Activated naive CD4-positive, alpha-beta T cell treated with anti-CD3 and anti-CD28 coated beads, Interleukin-2, amount 10 ng/mL, durations not matched to agents 5 hours and 36 hours (primary cell): Measurements from ENCODE around the gene LANCL1. TPM values are rescaled to one million over a fixed set of nuclear protein-coding genes. Genes with fewer than 3 reads are reported as not detected.

Experiments used
- total RNA-seq, 2 experiments: library from RNA; stranded (reverse); gene quantifications; one replicate each; pipeline ENCODE4 v1.2.3, GENCODE V29; 2021

LANCL1 gene
- total RNA-seq: 10 to 100 TPM; 28.9 to 30.1 TPM

GRCh38 chr2:210476194-210477128 lies at the start of gene LANCL1:
Gene LANCL1 (minus strand): TSS chr2:210476759. CDS start chr2:210476396, 363 bp downstream.

Other genes with a start within 250 kb of the LANCL1 start
- gene MYL1, start 161.6 kb downstream of the LANCL1 start, total RNA-seq: not detected
- under 1 TPM in 1 of 2 experiments, not detected in 1; 0.48 TPM for gene CPS1, start 79.8 kb upstream of the LANCL1 start, total RNA-seq